Activated naive CD4-positive, alpha-beta T cell treated with anti-CD3 and anti-CD28 coated beads, Interleukin-2, amount 10 ng/mL, durations not matched to agents 7 days and 5 days (primary cell): ENCODE data around the gene POLR1A.

Source experiments
- CTCF ChIA-PET: fragments of 350-600 bp; sonication (Branson Sonifier 250); formaldehyde crosslinking; loops from one replicate; lab custom pipeline; 2021; ENCODE audit warnings: antibody characterized with exemption; lab: Charles Lee
- DNase-seq: peaks from one replicate; pipeline ENCODE4 v3.0.0-alpha.2; 2020
- H3K27ac Mint-ChIP-seq: one replicate; pipeline ENCODE4 v1.8.0; 2021; ENCODE audit warnings: mild to moderate bottlenecking, moderate library complexity, mixed read lengths
- H3K27me3 Mint-ChIP-seq: one replicate; pipeline ENCODE4 v1.8.0; 2021; ENCODE audit warnings: mild to moderate bottlenecking, mixed read lengths
- H3K36me3 Mint-ChIP-seq: one replicate; pipeline ENCODE4 v1.8.0; 2021; ENCODE audit warnings: mixed read lengths
- H3K4me1 Mint-ChIP-seq: one replicate; pipeline ENCODE4 v1.8.0; 2021; ENCODE audit warnings: mixed read lengths
- H3K4me3 Mint-ChIP-seq: one replicate; pipeline ENCODE4 v1.8.0; 2021; ENCODE audit warnings: mild to moderate bottlenecking, moderate library complexity, mixed read lengths
- H3K9me3 Mint-ChIP-seq: one replicate; pipeline ENCODE4 v1.8.0; 2021; ENCODE audit warnings: mixed read lengths

Gene POLR1A

GRCh38 chr2:85987266-85988174 lies 118.2 kb downstream of the POLR1A start:
- CTCF ChIA-PET, result no interaction called here
- Mint-ChIP-seq H3K9me3 (no peaks in the 10 kb centered on the region), H3K27me3 (peaks cover 19% of the 10 kb centered on the region)

GRCh38 chr2:85986121-85986520 lies 119.6 kb downstream of the POLR1A start:
- DNase-seq, result no peak
- Mint-ChIP-seq H3K4me1 (peaks cover 18% of the 10 kb centered on the region), H3K9me3 (no peaks in the 10 kb centered on the region), H3K27me3 (peaks cover 29% of the 10 kb centered on the region), H3K27ac (no peak overlapping the region), H3K4me3 (no peak overlapping the region), H3K36me3 (no peaks in the 10 kb centered on the region)
- CTCF ChIA-PET, result no interaction called here

More at GRCh38 chr2:85987266-85988174, 118.2 kb downstream of the POLR1A start:
- Mint-ChIP-seq H3K4me1 (peaks cover 23% of the 10 kb centered on the region), H3K36me3 (no peaks in the 10 kb centered on the region), H3K27ac (no peak overlapping the region), H3K4me3 (no peak overlapping the region)
- DNase-seq, result no peak

DNA sequence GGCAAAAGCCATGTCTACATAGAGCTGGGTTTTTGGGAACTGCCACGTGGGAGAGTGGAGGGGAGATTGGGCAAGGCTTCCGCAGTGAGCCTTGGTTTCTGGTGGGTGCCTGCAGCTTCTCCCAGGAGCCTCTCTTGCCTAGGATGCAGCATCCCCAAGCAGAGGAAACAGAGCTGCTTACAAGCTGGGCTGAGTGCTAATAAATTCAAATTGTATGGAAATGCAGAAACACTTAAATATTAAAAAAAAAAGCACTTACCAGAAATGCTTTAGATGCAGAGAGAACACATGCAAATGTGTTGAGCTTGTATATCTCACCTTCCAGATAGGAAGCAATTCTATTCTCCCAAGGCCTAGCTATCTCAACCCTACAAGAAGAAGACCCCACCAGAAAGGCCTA lies 120.9 kb downstream of the POLR1A start:
- no peaks in the 10 kb centered on the region for H3K9me3 Mint-ChIP-seq
- H3K27ac Mint-ChIP-seq, result no peak overlapping the region
- CTCF ChIA-PET, result interaction anchor here (1.7 kb wide), 1 partner anchor 51 kb away, joined by 4 read pairs; no protein-coding TSS in a partner anchor
- H3K27me3 Mint-ChIP-seq, result peaks cover 42% of the 10 kb centered on the region
- no peak for DNase-seq
- H3K4me1 Mint-ChIP-seq, result peaks cover 17% of the 10 kb centered on the region
- no peak overlapping the region for H3K4me3 Mint-ChIP-seq
- H3K36me3 Mint-ChIP-seq, result no peaks in the 10 kb centered on the region

DNA sequence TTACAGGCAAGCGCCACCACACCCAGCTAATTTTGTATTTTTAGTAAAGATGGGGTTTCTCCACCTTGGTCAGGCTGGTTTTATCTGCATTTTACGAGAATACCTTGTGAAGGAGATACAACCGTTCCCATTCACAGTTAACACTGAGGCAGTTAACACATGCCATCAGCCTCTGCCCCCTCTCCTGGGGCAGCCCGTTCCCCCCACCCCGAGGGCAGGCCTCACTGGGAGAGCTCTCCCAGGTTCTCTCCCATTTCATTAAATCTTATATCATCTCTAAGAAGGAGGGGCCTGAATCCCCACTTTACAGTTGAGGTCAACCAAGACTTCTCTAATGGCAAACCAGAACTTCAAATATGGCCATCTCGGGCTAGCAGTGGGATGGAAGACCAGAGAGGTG lies 121.9 kb downstream of the POLR1A start:
- Mint-ChIP-seq H3K9me3 (no peaks in the 10 kb centered on the region), H3K4me3 (no peak overlapping the region), H3K27me3 (peaks cover 49% of the 10 kb centered on the region), H3K36me3 (no peaks in the 10 kb centered on the region), H3K4me1 (peaks cover 14% of the 10 kb centered on the region), H3K27ac (no peak overlapping the region)
- CTCF ChIA-PET, result interaction anchor here (1.7 kb wide), 1 partner anchor 52 kb away, joined by 4 read pairs; no protein-coding TSS in a partner anchor
- no peak for DNase-seq

DNA sequence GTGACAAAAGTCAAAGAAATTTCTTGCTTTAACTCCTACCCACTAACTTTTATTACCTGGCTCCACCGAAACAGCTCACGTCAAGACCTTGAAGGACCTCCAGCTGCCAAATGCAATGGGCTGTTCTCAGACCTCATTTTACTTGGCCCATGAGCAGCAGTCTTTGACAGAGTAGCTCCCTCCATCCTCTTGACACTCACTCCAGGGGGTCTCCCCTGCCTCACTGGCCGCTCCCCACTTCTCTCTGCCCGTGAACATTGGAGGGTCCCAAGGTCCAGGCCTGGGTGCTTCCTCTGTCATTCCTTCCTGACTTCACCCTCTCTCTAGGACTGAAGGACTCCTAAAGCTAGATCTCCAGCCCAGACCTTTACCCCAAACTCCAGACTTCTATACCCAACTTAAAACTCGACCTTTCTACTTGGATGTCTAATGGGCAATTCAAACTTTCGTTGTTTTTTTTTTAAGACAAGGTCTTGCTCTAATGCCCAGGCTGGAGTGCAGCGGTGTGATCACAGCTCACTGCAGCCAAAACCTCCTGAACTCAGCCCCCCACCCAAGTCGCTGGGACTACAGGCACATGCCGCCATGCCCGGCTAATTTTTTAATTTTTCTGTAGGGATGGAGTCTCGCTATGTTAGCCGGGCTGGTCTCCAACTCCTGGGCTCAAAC lies 124.0 kb downstream of the POLR1A start:
- H3K4me3 Mint-ChIP-seq, result no peak overlapping the region
- peaks cover 58% of the 10 kb centered on the region for H3K27me3 Mint-ChIP-seq
- CTCF ChIA-PET, result interaction anchor here (0.6 kb wide), 1 partner anchor 49 kb away, joined by 3 read pairs; no protein-coding TSS in a partner anchor
- DNase-seq, result no peak
- no peaks in the 10 kb centered on the region for H3K9me3 Mint-ChIP-seq
- H3K36me3 Mint-ChIP-seq, result no peaks in the 10 kb centered on the region
- peaks cover 7% of the 10 kb centered on the region for H3K4me1 Mint-ChIP-seq
- no peak overlapping the region for H3K27ac Mint-ChIP-seq

GRCh38 chr2:85978883-85979780 lies 126.6 kb downstream of the POLR1A start:
- H3K9me3 Mint-ChIP-seq, result no peaks in the 10 kb centered on the region
- CTCF ChIA-PET, result no interaction called here
- peaks cover 7% of the 10 kb centered on the region for H3K4me1 Mint-ChIP-seq
- no peak overlapping the region for H3K27ac Mint-ChIP-seq
- H3K27me3 Mint-ChIP-seq, result peaks cover 77% of the 10 kb centered on the region
- no peak for DNase-seq
- H3K36me3 Mint-ChIP-seq, result no peaks in the 10 kb centered on the region
- H3K4me3 Mint-ChIP-seq, result no peak overlapping the region

DNA sequence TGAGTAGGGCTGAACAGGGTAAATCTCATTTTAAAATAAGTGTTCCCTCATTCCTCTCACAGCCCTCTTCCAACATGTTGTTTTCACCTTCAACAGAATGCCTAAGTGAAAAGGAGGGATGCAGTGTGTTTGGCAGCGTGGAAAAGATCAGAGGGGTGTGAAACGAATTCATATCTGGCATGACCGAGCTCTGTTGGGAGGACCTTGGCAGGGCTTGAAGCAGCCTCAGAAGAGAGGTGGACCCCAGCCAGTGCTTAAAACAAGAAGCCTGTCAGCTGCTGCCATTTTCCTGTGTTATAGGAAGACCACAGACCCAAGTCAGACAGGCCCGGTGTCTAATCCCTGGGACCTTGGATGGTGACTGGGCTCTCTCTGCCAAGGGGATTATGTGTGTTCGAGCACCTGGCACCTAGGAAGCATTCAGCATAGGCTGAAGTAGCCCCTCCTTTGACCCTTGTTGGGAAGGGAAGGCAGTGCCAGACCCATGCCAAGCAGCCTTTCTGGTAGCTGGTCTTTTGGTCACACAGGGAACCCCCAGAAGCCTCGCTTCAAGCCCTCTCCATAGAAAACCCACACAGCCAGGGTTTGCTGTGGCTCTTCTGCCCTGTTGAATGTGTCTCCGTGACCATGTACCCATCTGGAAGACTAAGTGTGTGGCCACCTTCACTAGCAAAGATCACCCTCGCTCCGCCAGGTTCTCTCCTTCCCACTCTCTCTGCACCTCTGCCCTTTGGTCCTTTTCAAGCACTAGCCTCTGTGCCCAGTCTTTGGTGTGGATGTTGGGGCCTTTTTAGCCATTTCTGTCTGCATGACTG lies 129.4 kb downstream of the POLR1A start:
- H3K27me3 Mint-ChIP-seq, result peaks cover 65% of the 10 kb centered on the region
- H3K27ac Mint-ChIP-seq, result no peak overlapping the region
- peaks cover 10% of the 10 kb centered on the region for H3K4me1 Mint-ChIP-seq
- CTCF ChIA-PET, result interaction anchor here (1.1 kb wide), 1 partner anchor 124 kb away, joined by 3 read pairs; no protein-coding TSS in a partner anchor
- H3K36me3 Mint-ChIP-seq, result peaks cover 6% of the 10 kb centered on the region
- peaks cover 12% of the 10 kb centered on the region for H3K9me3 Mint-ChIP-seq
- DNase-seq, result no peak
- H3K4me3 Mint-ChIP-seq, result no peak overlapping the region

GRCh38 chr2:85975581-85975980 lies 130.1 kb downstream of the POLR1A start:
- DNase-seq, result no peak
- peaks cover 63% of the 10 kb centered on the region for H3K27me3 Mint-ChIP-seq
- CTCF ChIA-PET, result interaction anchor here (0.6 to 1.1 kb wide), 2 partner anchors 22 to 124 kb away, joined by 3 read pairs; no protein-coding TSS in a partner anchor
- peaks cover 9% of the 10 kb centered on the region for H3K4me1 Mint-ChIP-seq
- H3K27ac Mint-ChIP-seq, result no peak overlapping the region
- peaks cover 15% of the 10 kb centered on the region for H3K9me3 Mint-ChIP-seq
- no peak overlapping the region for H3K4me3 Mint-ChIP-seq
- peaks cover 6% of the 10 kb centered on the region for H3K36me3 Mint-ChIP-seq

DNA sequence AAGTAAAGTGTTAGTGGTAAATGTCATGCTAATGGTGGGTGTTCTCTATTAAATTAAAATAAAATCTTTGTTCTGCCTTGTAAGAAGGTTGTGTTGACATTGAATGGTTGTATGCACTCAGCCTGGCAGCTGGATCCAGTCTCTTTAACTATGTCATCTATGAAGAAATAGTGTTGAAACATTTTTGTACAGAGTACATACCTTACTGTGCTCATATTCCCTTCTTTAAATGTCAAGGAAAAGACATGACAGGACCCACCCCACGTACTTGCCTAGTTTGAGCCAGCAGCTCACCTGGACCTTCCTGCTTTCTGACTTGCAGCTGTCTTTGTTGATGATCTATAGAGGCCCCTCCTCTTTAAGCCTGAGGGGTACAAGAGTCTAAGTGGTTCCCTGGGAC lies 131.3 kb downstream of the POLR1A start:
- Mint-ChIP-seq H3K4me1 (peaks cover 3% of the 10 kb centered on the region), H3K27me3 (peaks cover 52% of the 10 kb centered on the region), H3K27ac (no peak overlapping the region), H3K36me3 (peaks cover 6% of the 10 kb centered on the region), H3K9me3 (peaks cover 18% of the 10 kb centered on the region), H3K4me3 (no peak overlapping the region)
- CTCF ChIA-PET, result no interaction called here
- no peak for DNase-seq

DNA sequence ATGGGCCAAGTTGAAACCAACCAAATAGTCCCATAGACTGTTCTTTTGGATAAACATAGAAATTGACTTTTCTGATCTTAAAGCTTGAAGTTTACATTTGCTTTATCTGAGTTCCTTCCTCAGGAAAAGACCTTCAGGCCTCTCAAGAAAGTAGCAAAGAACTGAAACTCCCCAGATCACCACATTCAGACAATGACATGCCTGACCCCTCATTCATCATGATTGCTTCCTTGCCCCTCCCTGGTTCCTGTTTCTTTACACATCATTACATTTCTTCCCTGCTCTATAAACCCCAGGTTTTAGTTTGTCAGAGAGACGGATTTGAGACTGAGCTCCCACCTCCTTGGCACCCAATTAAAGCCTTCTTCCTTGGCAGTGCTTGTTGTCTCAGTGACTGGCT lies 133.3 kb downstream of the POLR1A start:
- H3K27me3 Mint-ChIP-seq, result peaks cover 36% of the 10 kb centered on the region
- peaks cover 6% of the 10 kb centered on the region for H3K36me3 Mint-ChIP-seq
- no peak overlapping the region for H3K27ac Mint-ChIP-seq
- peaks cover 3% of the 10 kb centered on the region for H3K4me1 Mint-ChIP-seq
- CTCF ChIA-PET, result no interaction called here
- peaks cover 18% of the 10 kb centered on the region for H3K9me3 Mint-ChIP-seq
- no peak overlapping the region for H3K4me3 Mint-ChIP-seq
- DNase-seq, result no peak

DNA sequence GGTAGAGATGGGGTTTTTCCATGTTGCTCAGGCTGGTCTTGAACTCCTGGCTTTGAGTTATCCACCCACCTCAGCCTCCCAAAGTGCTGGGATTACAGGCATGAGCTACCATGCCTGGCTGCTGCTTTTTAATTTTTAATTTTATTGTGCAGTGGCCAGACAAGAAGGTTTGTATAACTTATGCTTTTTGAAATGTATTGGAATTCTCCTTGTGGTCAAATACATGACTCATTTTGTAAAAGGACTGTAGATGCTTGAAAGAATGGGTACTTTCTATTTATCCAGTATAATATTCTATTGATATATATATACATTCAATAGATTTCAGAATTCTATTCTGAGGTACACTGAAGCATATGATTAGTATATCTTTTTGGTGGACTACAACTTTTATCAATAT lies 134.3 kb downstream of the POLR1A start:
- H3K9me3 Mint-ChIP-seq, result peaks cover 21% of the 10 kb centered on the region
- DNase-seq, result no peak
- peaks cover 6% of the 10 kb centered on the region for H3K4me1 Mint-ChIP-seq
- CTCF ChIA-PET, result no interaction called here
- H3K27ac Mint-ChIP-seq, result no peak overlapping the region
- no peak overlapping the region for H3K4me3 Mint-ChIP-seq
- peaks cover 34% of the 10 kb centered on the region for H3K27me3 Mint-ChIP-seq
- H3K36me3 Mint-ChIP-seq, result peaks cover 8% of the 10 kb centered on the region
